PC-3 (cell line): Measurements from ENCODE around the gene ZNF710. TPM values are rescaled to one million over a fixed set of nuclear protein-coding genes. Genes with fewer than 3 reads are reported as not detected.

ENCODE experiments used
- ATAC-seq: fragments of 200-7000 bp; cut with Tn5 transposase; 2 replicates; pipeline ENCODE4 v1.9.1; 2020; ENCODE audit warnings: mild to moderate bottlenecking, moderate library complexity
- BruUV-seq: library from RNA; stranded (reverse); fragments of 400-500 nt; replicated peaks from 2 replicates; lab custom pipeline; 2021; lab: Mats Ljungman, UMichigan
- CTCF ChIA-PET: fragments of 300-600 bp; sonication (Branson Sonifier 250); formaldehyde crosslinking; loops from one replicate; lab custom pipeline; 2022; ENCODE audit warnings: antibody characterized with exemption; lab: Charles Lee
- POLR2A ChIA-PET: fragments of 300-600 bp; sonication (Branson Sonifier 250); formaldehyde crosslinking; loops from one replicate; lab custom pipeline; 2022; ENCODE audit warnings: antibody characterized with exemption; ENCODE audit not compliant: unreplicated experiment; lab: Charles Lee
- DNase-seq: peaks from one replicate; pipeline ENCODE4 v3.0.0-alpha.2; 2015
- H2AFZ ChIP-seq: fragments of 300-600 bp; sonication (generic); 2 replicates; pipeline ENCODE4 v1.6.0; 2016; ENCODE audit warnings: antibody characterized with exemption, low read length
- H3F3A ChIP-seq: fragments of 300-600 bp; sonication (generic); one replicate; pipeline ENCODE4 v1.6.0; 2017; ENCODE audit warnings: antibody characterized with exemption, low read length, control low read depth, mild to moderate bottlenecking; ENCODE audit not compliant: unreplicated experiment
- H3K27ac ChIP-seq: fragments of 300-600 bp; sonication (generic); 2 replicates; pipeline ENCODE4 v1.5.1; 2016; ENCODE audit warnings: mild to moderate bottlenecking, low read length
- H3K27me3 ChIP-seq: fragments of 300-600 bp; sonication (generic); 2 replicates; pipeline ENCODE4 v1.6.1; 2016; ENCODE audit warnings: low read length, mixed read lengths
- H3K36me3 ChIP-seq: fragments of 300-600 bp; sonication (generic); 2 replicates; pipeline ENCODE4 v1.6.1; 2016; ENCODE audit warnings: low read depth, mixed run types, low read length, mixed read lengths
- H3K4me1 ChIP-seq: fragments of 300-600 bp; sonication (generic); 2 replicates; pipeline ENCODE4 v1.5.1; 2016; ENCODE audit warnings: low read length; ENCODE audit not compliant: insufficient read depth
- H3K4me2 ChIP-seq: fragments of 300-600 bp; sonication (generic); 2 replicates; pipeline ENCODE4 v1.6.0; 2016; ENCODE audit warnings: low read length
- H3K4me3 ChIP-seq: fragments of 300-600 bp; sonication (generic); 2 replicates; pipeline ENCODE4 v1.5.1; 2016; ENCODE audit warnings: mild to moderate bottlenecking, low read length, mixed read lengths
- H3K79me2 ChIP-seq: fragments of 300-600 bp; sonication (generic); 2 replicates; pipeline ENCODE4 v1.6.1; 2017; ENCODE audit warnings: low read length, mixed read lengths
- H3K9ac ChIP-seq: fragments of 300-600 bp; sonication (generic); 2 replicates; pipeline ENCODE4 v1.6.0; 2016; ENCODE audit warnings: mild to moderate bottlenecking, low read length
- H3K9me2 ChIP-seq: fragments of 300-600 bp; sonication (generic); replicated peaks from 2 replicates; pipeline ENCODE4 v1.6.1; 2016; ENCODE audit warnings: mixed run types, low read length, mixed read lengths
- H3K9me3 ChIP-seq: fragments of 300-600 bp; sonication (generic); 2 replicates; pipeline ENCODE4 v1.6.1; 2016; ENCODE audit warnings: low read length, mixed read lengths
- H4K20me1 ChIP-seq: fragments of 300-600 bp; sonication (generic); 2 replicates; pipeline ENCODE4 v1.6.1; 2016; ENCODE audit warnings: low read length, mixed read lengths
- CTCF ChIP-seq: fragments of 300-600 bp; sonication (generic); conservative IDR thresholded peaks from 2 replicates; pipeline ENCODE4 v1.5.1; 2017; ENCODE audit warnings: antibody characterized with exemption, low read depth, mild to moderate bottlenecking, low read length
- EZH2 ChIP-seq: fragments of 300-600 bp; sonication (generic); IDR thresholded peaks from one replicate; pipeline ENCODE4 v1.6.1; 2017; ENCODE audit warnings: antibody characterized with exemption, mild to moderate bottlenecking, low read length; ENCODE audit not compliant: unreplicated experiment
- EZH2phosphoT487 ChIP-seq: fragments of 300-600 bp; sonication (generic); IDR thresholded peaks from 2 replicates; pipeline ENCODE4 v1.6.1; 2018; ENCODE audit warnings: mild to moderate bottlenecking, antibody characterized with exemption, low read length, borderline replicate concordance
- intact Hi-C: fragments of 100-400 bp; cut with micrococcal nuclease; formaldehyde crosslinking; loops from 2 replicates; pipeline ENCODE4 v1.9.0; 2023
- total RNA-seq: library from RNA; depleted of rRNA; stranded (reverse); fragments of >200 nt; gene quantifications from 2 replicates; pipeline ENCODE4 v1.2.3, GENCODE V29; 2014

ZNF710 gene
- total RNA-seq, 1 experiment from 2014 or later = 12.9 TPM

- no peak overlapping the region for H3K27ac ChIP-seq
- no peak overlapping the region for H3K4me3 ChIP-seq
- POLR2A ChIA-PET = no interaction called here
- DNase-seq (no peak), ATAC-seq (no peak)
- no peaks in the 10 kb centered on the region for H3F3A ChIP-seq
- no peaks in the 10 kb centered on the region for H3K9me2 ChIP-seq
- BruUV-seq = no TSS peak
- H3K9ac ChIP-seq = no peak overlapping the region
- H3K27me3 ChIP-seq = no peaks in the 10 kb centered on the region
- no peak overlapping the region for H2AFZ ChIP-seq
- H3K79me2 ChIP-seq = no peaks in the 10 kb centered on the region
- no peaks in the 10 kb centered on the region for H4K20me1 ChIP-seq
- H3K9me3 ChIP-seq = no peaks in the 10 kb centered on the region
- no peak for TF ChIP-seq CTCF
- TF ChIP-seq EZH2 = no peak
- no peak for TF ChIP-seq EZH2phosphoT487
- H3K36me3 ChIP-seq = no peaks in the 10 kb centered on the region
- intact Hi-C loops = no loop called here
- no peak overlapping the region for H3K4me2 ChIP-seq
- H3K4me1 ChIP-seq = no peaks in the 10 kb centered on the region
- CTCF ChIA-PET = no interaction called here
Observed at GRCh38 chr15:90053685-90054466, 52.8 kb downstream of the ZNF710 start.

- TF ChIP-seq EZH2phosphoT487 (no peak), EZH2 (no peak), CTCF (no peak)
- no peaks in the 10 kb centered on the region for H3K27me3 ChIP-seq
- no peak overlapping the region for H3K4me3 ChIP-seq
- H3F3A ChIP-seq = no peaks in the 10 kb centered on the region
- no peak overlapping the region for H3K4me2 ChIP-seq
- H3K4me1 ChIP-seq = no peaks in the 10 kb centered on the region
- no peaks in the 10 kb centered on the region for H3K36me3 ChIP-seq
- no peak overlapping the region for H2AFZ ChIP-seq
- BruUV-seq = no TSS peak
- no peaks in the 10 kb centered on the region for H3K9me2 ChIP-seq
- ChIA-PET CTCF (no interaction called here), POLR2A (no interaction called here)
- DNase-seq (no peak), ATAC-seq (no peak)
- no peaks in the 10 kb centered on the region for H4K20me1 ChIP-seq
- H3K79me2 ChIP-seq = no peaks in the 10 kb centered on the region
- H3K9ac ChIP-seq = no peak overlapping the region
- intact Hi-C loops = no loop called here
- no peak overlapping the region for H3K27ac ChIP-seq
- H3K9me3 ChIP-seq = no peaks in the 10 kb centered on the region
Observed at GRCh38 chr15:90054618-90055097, 53.5 kb downstream of the ZNF710 start.

- POLR2A ChIA-PET = no interaction called here
- DNase-seq = no peak
- intact Hi-C loops = no loop called here
- Histone ChIP-seq H3K4me3 (no peak overlapping the region), H3K27me3 (no peaks in the 10 kb centered on the region), H3K9ac (no peak overlapping the region), H3K9me3 (no peaks in the 10 kb centered on the region), H3K4me1 (no peaks in the 10 kb centered on the region), H3K9me2 (no peaks in the 10 kb centered on the region), H3K4me2 (no peak overlapping the region), H4K20me1 (no peaks in the 10 kb centered on the region), H3F3A (no peaks in the 10 kb centered on the region), H3K79me2 (no peaks in the 10 kb centered on the region), H3K36me3 (no peaks in the 10 kb centered on the region), H3K27ac (no peak overlapping the region), H2AFZ (no peak overlapping the region)
- no peak for TF ChIP-seq EZH2phosphoT487
- no peak for TF ChIP-seq EZH2
- TF ChIP-seq CTCF = no peak
- no peak for ATAC-seq
- CTCF ChIA-PET = no interaction called here
- BruUV-seq = no TSS peak
Observed at GRCh38 chr15:90055182-90055581, 54.1 kb downstream of the ZNF710 start.
